ENCODE data around the gene CCDC6.

DNA sequence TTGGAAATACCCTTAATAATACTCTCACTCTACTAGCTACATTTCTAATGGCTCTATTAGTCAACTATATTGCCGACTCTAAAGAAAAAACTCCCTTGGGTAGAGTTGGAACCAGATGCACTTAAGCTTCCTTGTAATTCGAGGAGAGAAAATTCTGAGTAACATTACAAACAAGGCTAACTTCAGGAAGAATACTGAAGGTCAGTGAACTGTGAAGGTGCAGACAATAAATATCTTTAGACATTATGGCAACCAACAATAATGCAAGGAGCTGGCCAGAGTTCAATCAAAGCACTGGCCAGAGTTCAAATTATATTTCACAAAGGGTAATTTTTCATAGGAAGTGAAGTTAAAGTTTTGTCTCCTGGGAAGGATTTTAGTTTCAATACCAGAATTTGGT, 112.4 kb downstream of the CCDC6 start:
- TF ChIP-seq, protein P1, sequence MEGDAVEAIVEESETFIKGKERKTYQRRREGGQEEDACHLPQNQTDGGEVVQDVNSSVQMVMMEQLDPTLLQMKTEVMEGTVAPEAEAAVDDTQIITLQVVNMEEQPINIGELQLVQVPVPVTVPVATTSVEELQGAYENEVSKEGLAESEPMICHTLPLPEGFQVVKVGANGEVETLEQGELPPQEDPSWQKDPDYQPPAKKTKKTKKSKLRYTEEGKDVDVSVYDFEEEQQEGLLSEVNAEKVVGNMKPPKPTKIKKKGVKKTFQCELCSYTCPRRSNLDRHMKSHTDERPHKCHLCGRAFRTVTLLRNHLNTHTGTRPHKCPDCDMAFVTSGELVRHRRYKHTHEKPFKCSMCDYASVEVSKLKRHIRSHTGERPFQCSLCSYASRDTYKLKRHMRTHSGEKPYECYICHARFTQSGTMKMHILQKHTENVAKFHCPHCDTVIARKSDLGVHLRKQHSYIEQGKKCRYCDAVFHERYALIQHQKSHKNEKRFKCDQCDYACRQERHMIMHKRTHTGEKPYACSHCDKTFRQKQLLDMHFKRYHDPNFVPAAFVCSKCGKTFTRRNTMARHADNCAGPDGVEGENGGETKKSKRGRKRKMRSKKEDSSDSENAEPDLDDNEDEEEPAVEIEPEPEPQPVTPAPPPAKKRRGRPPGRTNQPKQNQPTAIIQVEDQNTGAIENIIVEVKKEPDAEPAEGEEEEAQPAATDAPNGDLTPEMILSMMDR (IDR thresholded peaks at IDR 0.05), result no peak
- TF ChIP-seq ZC3H11A (IDR thresholded peaks at IDR 0.05), result no peak
- no peak for TF ChIP-seq PHF8 (IDR thresholded peaks at IDR 0.05; ENCODE audit: borderline replicate concordance, low read depth)
- TF ChIP-seq, protein P2, sequence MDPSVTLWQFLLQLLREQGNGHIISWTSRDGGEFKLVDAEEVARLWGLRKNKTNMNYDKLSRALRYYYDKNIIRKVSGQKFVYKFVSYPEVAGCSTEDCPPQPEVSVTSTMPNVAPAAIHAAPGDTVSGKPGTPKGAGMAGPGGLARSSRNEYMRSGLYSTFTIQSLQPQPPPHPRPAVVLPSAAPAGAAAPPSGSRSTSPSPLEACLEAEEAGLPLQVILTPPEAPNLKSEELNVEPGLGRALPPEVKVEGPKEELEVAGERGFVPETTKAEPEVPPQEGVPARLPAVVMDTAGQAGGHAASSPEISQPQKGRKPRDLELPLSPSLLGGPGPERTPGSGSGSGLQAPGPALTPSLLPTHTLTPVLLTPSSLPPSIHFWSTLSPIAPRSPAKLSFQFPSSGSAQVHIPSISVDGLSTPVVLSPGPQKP (IDR thresholded peaks at IDR 0.05; ENCODE audit: low read depth, low read length), result no peak
- TF ChIP-seq, protein P3, sequence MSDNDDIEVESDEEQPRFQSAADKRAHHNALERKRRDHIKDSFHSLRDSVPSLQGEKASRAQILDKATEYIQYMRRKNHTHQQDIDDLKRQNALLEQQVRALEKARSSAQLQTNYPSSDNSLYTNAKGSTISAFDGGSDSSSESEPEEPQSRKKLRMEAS (IDR thresholded peaks at IDR 0.05), result no peak
- TF ChIP-seq POLR2A (IDR thresholded peaks at IDR 0.05; ENCODE audit: low read length), result no peak
- TF ChIP-seq HEYL (CRISPR knock-in tag; IDR thresholded peaks at IDR 0.05), result no peak
- no peak for TF ChIP-seq CEBPB (IDR thresholded peaks at IDR 0.05)
- no peak for TF ChIP-seq RNF2 (IDR thresholded peaks at IDR 0.05; ENCODE audit: borderline replicate concordance, low read depth)
- TF ChIP-seq HDAC2 (IDR thresholded peaks at IDR 0.05), result no peak
- TF ChIP-seq MYC (IDR thresholded peaks at IDR 0.05; ENCODE audit: borderline replicate concordance, low read length), result no peak

Data from A549 (cell line).